Kidney epithelial cell (primary cell): ENCODE measurements around the gene TSHZ3. TPM values are rescaled to one million over a fixed set of nuclear protein-coding genes. Genes with fewer than 3 reads are reported as not detected.

Experiments used
- DNase-seq: peaks from one replicate; pipeline ENCODE4 v3.0.0-alpha.2; 2010; ENCODE audit warnings: low read depth
- H3K27me3 ChIP-seq: 2 replicates; pipeline ENCODE4 v1.6.0; 2011; ENCODE audit warnings: low read length; ENCODE audit not compliant: control insufficient read depth, insufficient read depth
- H3K36me3 ChIP-seq: 2 replicates; pipeline ENCODE4 v1.5.1; 2011; ENCODE audit warnings: low read length; ENCODE audit not compliant: control insufficient read depth, insufficient read depth
- H3K4me3 ChIP-seq: 2 replicates; pipeline ENCODE4 v1.5.1; 2011; ENCODE audit warnings: low read depth, mild to moderate bottlenecking, control low read depth, low read length
- CTCF ChIP-seq: IDR thresholded peaks from 2 replicates; pipeline ENCODE4 v1.5.1; 2011; ENCODE audit warnings: mild to moderate bottlenecking, moderate library complexity, low read length, control low read depth, inconsistent platforms; ENCODE audit not compliant: insufficient read depth, poor library complexity, severe bottlenecking
- total RNA-seq: library from RNA; depleted of rRNA; stranded (reverse); fragments of >200 nt; gene quantifications from 2 replicates; pipeline ENCODE4 v1.2.3, GENCODE V29; 2015

The TSHZ3 gene
- total RNA-seq, 1 donor from 2014 or later: 2.4 TPM

- no peak for TF ChIP-seq CTCF
- no peak for DNase-seq
- no peak overlapping the region for H3K4me3 ChIP-seq
- peaks cover 20% of the 10 kb centered on the region for H3K27me3 ChIP-seq
- no peaks in the 10 kb centered on the region for H3K36me3 ChIP-seq
Measured at GRCh38 chr19:31266196-31266595, 83.0 kb downstream of the TSHZ3 start.

GRCh38 chr19:31264041-31264778, 85.0 kb downstream of the TSHZ3 start:
- no peak for TF ChIP-seq CTCF
- Histone ChIP-seq H3K27me3 (peaks cover 20% of the 10 kb centered on the region), H3K4me3 (no peak overlapping the region), H3K36me3 (no peaks in the 10 kb centered on the region)
- DNase-seq: no peak

GRCh38 chr19:31263328-31263727, 85.9 kb downstream of the TSHZ3 start:
- no peak for TF ChIP-seq CTCF
- Histone ChIP-seq H3K4me3 (no peak overlapping the region), H3K27me3 (peaks cover 16% of the 10 kb centered on the region), H3K36me3 (no peaks in the 10 kb centered on the region)
- DNase-seq: no peak

GRCh38 chr19:31262725-31263191, 86.5 kb downstream of the TSHZ3 start:
- Histone ChIP-seq H3K4me3 (no peak overlapping the region), H3K36me3 (no peaks in the 10 kb centered on the region), H3K27me3 (peaks cover 16% of the 10 kb centered on the region)
- TF ChIP-seq CTCF: no peak
- no peak for DNase-seq

GRCh38 chr19:31261603-31262212, 87.5 kb downstream of the TSHZ3 start:
- no peaks in the 10 kb centered on the region for H3K36me3 ChIP-seq
- peaks cover 16% of the 10 kb centered on the region for H3K27me3 ChIP-seq
- TF ChIP-seq CTCF: no peak
- H3K4me3 ChIP-seq: no peak overlapping the region
- no peak for DNase-seq
